Measurements from ENCODE around the gene EHBP1L1. TPM values are rescaled to one million over a fixed set of nuclear protein-coding genes. Genes with fewer than 3 reads are reported as not detected.
A peak's percentile ranks its signal among the peaks of the same experiment; 100 is the strongest.

Gene EHBP1L1
- total RNA-seq, 1 donor from 2014 or later, result 157 TPM

- peaks cover 31 to 38% (median 31%) of the 10 kb centered on the region in 3 donors for H3K36me3 ChIP-seq (ENCODE audit: control insufficient read depth in 3 of 3, insufficient read depth in 3 of 3, low read length in 3 of 3)
- no peaks in the 10 kb centered on the region for H3K27me3 ChIP-seq (ENCODE audit: control insufficient read depth in 3 of 3, insufficient read depth in 3 of 3, low read length in 3 of 3)
- peak within 1 kb of the TSS; percentile 92 for H3K27ac ChIP-seq (ENCODE audit: low read depth, low read length)
- H3K9me3 ChIP-seq (ENCODE audit: control insufficient read depth in 3 of 3, low read length in 3 of 3), result no peaks in the 10 kb centered on the region
- peaks cover 41 to 47% (median 46%) of the 10 kb centered on the region in 3 donors for H3K4me1 ChIP-seq (ENCODE audit: control insufficient read depth in 3 of 3, insufficient read depth in 3 of 3, low read length in 3 of 3)
- peak within 1 kb of the TSS; percentile 91 to 94 (median 91) for H3K9ac ChIP-seq (ENCODE audit: low read depth in 1 of 3, low read length in 3 of 3)
- H3K4me3 ChIP-seq (ENCODE audit: low read length in 3 of 3), result peak within 1 kb of the TSS; percentile 90 to 98 (median 95)
Measured at GRCh38 chr11:65615229-65615949, 39.5 kb downstream of the EHBP1L1 start, which contains the start of gene PCNX3. Gene PCNX3, plus strand, starts transcription at chr11:65615776. Its CDS starts 536 bp downstream, at chr11:65616312.

DNA sequence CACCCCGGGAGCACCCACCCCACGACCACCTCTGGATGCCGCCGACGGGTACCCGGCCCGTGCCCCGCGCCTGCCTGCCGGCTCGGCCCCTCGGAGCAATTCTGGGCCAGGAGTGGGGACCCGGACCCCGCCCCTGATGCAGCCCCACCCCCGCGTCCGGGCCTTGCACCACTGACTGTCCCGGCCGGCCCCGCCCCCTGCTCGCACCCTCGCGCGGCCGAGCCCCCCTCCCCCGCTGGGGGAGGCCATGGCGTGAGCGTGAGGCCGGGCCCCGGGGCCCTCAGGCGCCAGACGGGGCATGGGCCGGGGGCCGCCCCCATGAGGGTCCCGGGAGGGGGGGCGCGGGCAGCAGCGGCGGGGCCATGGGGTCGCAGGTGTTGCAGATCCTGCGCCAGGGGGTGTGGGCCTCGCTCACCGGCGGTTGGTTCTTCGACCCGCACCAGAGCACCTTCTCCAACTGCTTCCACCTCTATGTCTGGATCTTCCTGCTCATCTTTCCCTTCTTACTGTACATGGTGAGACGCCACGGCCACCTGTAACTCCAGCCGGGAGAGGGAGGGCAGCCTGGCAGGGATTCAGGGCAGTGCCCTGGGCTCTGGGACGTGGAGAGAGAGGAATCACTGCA is 40.2 kb downstream of the EHBP1L1 start:
- Histone ChIP-seq H3K36me3 (ENCODE audit: control insufficient read depth in 3 of 3, insufficient read depth in 3 of 3, low read length in 3 of 3) (peaks cover 36 to 41% (median 36%) of the 10 kb centered on the region in 3 donors), H3K27me3 (ENCODE audit: control insufficient read depth in 3 of 3, insufficient read depth in 3 of 3, low read length in 3 of 3) (no peaks in the 10 kb centered on the region), H3K4me1 (ENCODE audit: control insufficient read depth in 3 of 3, insufficient read depth in 3 of 3, low read length in 3 of 3) (peaks cover 36 to 40% (median 39%) of the 10 kb centered on the region in 3 donors), H3K9ac (ENCODE audit: low read depth in 1 of 3, low read length in 3 of 3) (peak overlapping the region; percentile 73 to 87 (median 80)), H3K4me3 (ENCODE audit: low read length in 3 of 3) (peak overlapping the region; percentile 68 to 80 (median 79)), H3K27ac (ENCODE audit: low read depth, low read length) (peak overlapping the region; percentile 92), H3K9me3 (ENCODE audit: control insufficient read depth in 3 of 3, low read length in 3 of 3) (no peaks in the 10 kb centered on the region)

GRCh38 chr11:65616575-65617001 is 40.7 kb downstream of the EHBP1L1 start:
- Histone ChIP-seq H3K27me3 (ENCODE audit: control insufficient read depth in 3 of 3, insufficient read depth in 3 of 3, low read length in 3 of 3) (no peaks in the 10 kb centered on the region), H3K4me3 (ENCODE audit: low read length in 3 of 3) (peak overlapping the region; percentile 68 to 80 (median 79)), H3K4me1 (ENCODE audit: control insufficient read depth in 3 of 3, insufficient read depth in 3 of 3, low read length in 3 of 3) (peaks cover 33 to 38% (median 36%) of the 10 kb centered on the region in 3 donors), H3K36me3 (ENCODE audit: control insufficient read depth in 3 of 3, insufficient read depth in 3 of 3, low read length in 3 of 3) (peaks cover 36 to 43% (median 38%) of the 10 kb centered on the region in 3 donors), H3K9ac (ENCODE audit: low read depth in 1 of 3, low read length in 3 of 3) (peak overlapping the region; percentile 73 to 87 (median 80)), H3K27ac (ENCODE audit: low read depth, low read length) (peak overlapping the region; percentile 92), H3K9me3 (ENCODE audit: control insufficient read depth in 3 of 3, low read length in 3 of 3) (no peaks in the 10 kb centered on the region)

- Histone ChIP-seq H3K27ac (ENCODE audit: low read depth, low read length) (no peak overlapping the region), H3K27me3 (ENCODE audit: control insufficient read depth in 3 of 3, insufficient read depth in 3 of 3, low read length in 3 of 3) (no peaks in the 10 kb centered on the region), H3K9me3 (ENCODE audit: control insufficient read depth in 3 of 3, low read length in 3 of 3) (no peaks in the 10 kb centered on the region), H3K36me3 (ENCODE audit: control insufficient read depth in 3 of 3, insufficient read depth in 3 of 3, low read length in 3 of 3) (peaks cover 36 to 45% (median 43%) of the 10 kb centered on the region in 3 donors), H3K9ac (ENCODE audit: low read depth in 1 of 3, low read length in 3 of 3) (peak overlapping the region in 2 of 3 donors; percentile 80 to 87), H3K4me1 (ENCODE audit: control insufficient read depth in 3 of 3, insufficient read depth in 3 of 3, low read length in 3 of 3) (peaks cover 26 to 31% (median 30%) of the 10 kb centered on the region in 3 donors), H3K4me3 (ENCODE audit: low read length in 3 of 3) (peak overlapping the region; percentile 68 to 80 (median 79))
Measured at GRCh38 chr11:65617136-65617850, 41.4 kb downstream of the EHBP1L1 start.

- Histone ChIP-seq H3K27me3 (ENCODE audit: control insufficient read depth in 3 of 3, insufficient read depth in 3 of 3, low read length in 3 of 3) (no peaks in the 10 kb centered on the region), H3K9me3 (ENCODE audit: control insufficient read depth in 3 of 3, low read length in 3 of 3) (no peaks in the 10 kb centered on the region), H3K4me3 (ENCODE audit: low read length in 3 of 3) (no peak overlapping the region), H3K4me1 (ENCODE audit: control insufficient read depth in 3 of 3, insufficient read depth in 3 of 3, low read length in 3 of 3) (peaks cover 17 to 22% (median 21%) of the 10 kb centered on the region in 3 donors), H3K9ac (ENCODE audit: low read depth in 1 of 3, low read length in 3 of 3) (no peak overlapping the region), H3K36me3 (ENCODE audit: control insufficient read depth in 3 of 3, insufficient read depth in 3 of 3, low read length in 3 of 3) (peaks cover 39 to 49% (median 43%) of the 10 kb centered on the region in 3 donors), H3K27ac (ENCODE audit: low read depth, low read length) (no peak overlapping the region)
Measured at GRCh38 chr11:65617990-65618751, 42.3 kb downstream of the EHBP1L1 start.

- no peaks in the 10 kb centered on the region for H3K27me3 ChIP-seq (ENCODE audit: control insufficient read depth in 3 of 3, insufficient read depth in 3 of 3, low read length in 3 of 3)
- H3K36me3 ChIP-seq (ENCODE audit: control insufficient read depth in 3 of 3, insufficient read depth in 3 of 3, low read length in 3 of 3), result peaks cover 45 to 55% (median 46%) of the 10 kb centered on the region in 3 donors
- H3K27ac ChIP-seq (ENCODE audit: low read depth, low read length), result no peak overlapping the region
- H3K4me3 ChIP-seq (ENCODE audit: low read length in 3 of 3), result no peak overlapping the region
- no peaks in the 10 kb centered on the region for H3K9me3 ChIP-seq (ENCODE audit: control insufficient read depth in 3 of 3, low read length in 3 of 3)
- H3K4me1 ChIP-seq (ENCODE audit: control insufficient read depth in 3 of 3, insufficient read depth in 3 of 3, low read length in 3 of 3), result peaks cover 14 to 19% (median 19%) of the 10 kb centered on the region in 3 donors
- no peak overlapping the region for H3K9ac ChIP-seq (ENCODE audit: low read depth in 1 of 3, low read length in 3 of 3)
Measured at GRCh38 chr11:65618763-65619162, 42.9 kb downstream of the EHBP1L1 start.

- no peaks in the 10 kb centered on the region for H3K9me3 ChIP-seq (ENCODE audit: control insufficient read depth in 3 of 3, low read length in 3 of 3)
Measured at GRCh38 chr11:65619281-65619928, 43.6 kb downstream of the EHBP1L1 start.

GRCh38 chr11:65620666-65621065 is 44.8 kb downstream of the EHBP1L1 start:
- Histone ChIP-seq H3K9me3 (ENCODE audit: control insufficient read depth in 3 of 3, low read length in 3 of 3) (no peaks in the 10 kb centered on the region), H3K9ac (ENCODE audit: low read depth in 1 of 3, low read length in 3 of 3) (no peak overlapping the region), H3K36me3 (ENCODE audit: control insufficient read depth in 3 of 3, insufficient read depth in 3 of 3, low read length in 3 of 3) (peaks cover 62 to 73% (median 62%) of the 10 kb centered on the region in 3 donors), H3K27ac (ENCODE audit: low read depth, low read length) (no peak overlapping the region), H3K27me3 (ENCODE audit: control insufficient read depth in 3 of 3, insufficient read depth in 3 of 3, low read length in 3 of 3) (no peaks in the 10 kb centered on the region), H3K4me1 (ENCODE audit: control insufficient read depth in 3 of 3, insufficient read depth in 3 of 3, low read length in 3 of 3) (peaks cover 14 to 15% (median 14%) of the 10 kb centered on the region in 3 donors), H3K4me3 (ENCODE audit: low read length in 3 of 3) (no peak overlapping the region)

More at GRCh38 chr11:65619281-65619928, 43.6 kb downstream of the EHBP1L1 start:
- Histone ChIP-seq H3K36me3 (ENCODE audit: control insufficient read depth in 3 of 3, insufficient read depth in 3 of 3, low read length in 3 of 3) (peaks cover 52 to 62% (median 52%) of the 10 kb centered on the region in 3 donors), H3K4me3 (ENCODE audit: low read length in 3 of 3) (no peak overlapping the region), H3K27me3 (ENCODE audit: control insufficient read depth in 3 of 3, insufficient read depth in 3 of 3, low read length in 3 of 3) (no peaks in the 10 kb centered on the region), H3K27ac (ENCODE audit: low read depth, low read length) (no peak overlapping the region), H3K9ac (ENCODE audit: low read depth in 1 of 3, low read length in 3 of 3) (no peak overlapping the region), H3K4me1 (ENCODE audit: control insufficient read depth in 3 of 3, insufficient read depth in 3 of 3, low read length in 3 of 3) (peaks cover 14 to 17% (median 17%) of the 10 kb centered on the region in 3 donors)

- no peak overlapping the region for H3K27ac ChIP-seq (ENCODE audit: low read depth, low read length)
- peaks cover 68 to 81% (median 68%) of the 10 kb centered on the region in 3 donors for H3K36me3 ChIP-seq (ENCODE audit: control insufficient read depth in 3 of 3, insufficient read depth in 3 of 3, low read length in 3 of 3)
- H3K9me3 ChIP-seq (ENCODE audit: control insufficient read depth in 3 of 3, low read length in 3 of 3), result no peaks in the 10 kb centered on the region
- peaks cover 11 to 12% (median 11%) of the 10 kb centered on the region in 3 donors for H3K4me1 ChIP-seq (ENCODE audit: control insufficient read depth in 3 of 3, insufficient read depth in 3 of 3, low read length in 3 of 3)
- no peaks in the 10 kb centered on the region for H3K27me3 ChIP-seq (ENCODE audit: control insufficient read depth in 3 of 3, insufficient read depth in 3 of 3, low read length in 3 of 3)
- no peak overlapping the region for H3K4me3 ChIP-seq (ENCODE audit: low read length in 3 of 3)
- no peak overlapping the region for H3K9ac ChIP-seq (ENCODE audit: low read depth in 1 of 3, low read length in 3 of 3)
Measured at GRCh38 chr11:65621460-65621859, 45.6 kb downstream of the EHBP1L1 start.
